Caco-2 (cell line): ENCODE results near the gene LRMDA. TPM values are rescaled to one million over a fixed set of nuclear protein-coding genes. Genes with fewer than 3 reads are reported as not detected.

ENCODE experiments used
- BruUV-seq: library from RNA; stranded (reverse); fragments of 400-500 nt; replicated peaks from 2 replicates; lab custom pipeline; 2021; lab: Mats Ljungman, UMichigan
- CTCF ChIA-PET: fragments of 300-600 bp; sonication (Branson Sonifier 250); formaldehyde crosslinking; loops from one replicate; lab custom pipeline; 2022; ENCODE audit warnings: antibody characterized with exemption; lab: Charles Lee
- POLR2A ChIA-PET: fragments of 300-600 bp; sonication (Branson Sonifier 250); formaldehyde crosslinking; loops from one replicate; lab custom pipeline; 2022; ENCODE audit warnings: antibody characterized with exemption; lab: Charles Lee
- DNase-seq, 2 experiments: peaks; one replicate each; pipeline versions ENCODE4 v3.0.0 to v3.0.0-alpha.2; 2020 to 2022
- H3K27me3 ChIP-seq: replicated peaks from 2 replicates; pipeline ENCODE4 v1.6.0; 2011; ENCODE audit warnings: low read length; ENCODE audit not compliant: control insufficient read depth, insufficient read depth
- H3K36me3 ChIP-seq: 2 replicates; pipeline ENCODE4 v1.5.1; 2011; ENCODE audit warnings: low read length; ENCODE audit not compliant: control insufficient read depth, insufficient read depth
- H3K4me1 ChIP-seq: fragments of 250-450 bp; sonication (Bioruptor Pico); 2 replicates; pipeline ENCODE4 v1.5.1; 2020; ENCODE audit warnings: mild to moderate bottlenecking
- H3K4me3 ChIP-seq: 2 replicates; pipeline ENCODE4 v1.5.1; 2011; ENCODE audit warnings: low read depth, mild to moderate bottlenecking, control low read depth, low read length
- H3K9me3 ChIP-seq: fragments of 250-450 bp; sonication (Bioruptor Pico); 2 replicates; pipeline ENCODE4 v1.5.1; 2020; ENCODE audit warnings: mild to moderate bottlenecking, moderate library complexity
- H3K27ac Mint-ChIP-seq: one replicate; pipeline ENCODE4 v1.8.0; 2022; ENCODE audit warnings: mixed read lengths; ENCODE audit not compliant: unreplicated experiment
- H3K27me3 Mint-ChIP-seq: one replicate; pipeline ENCODE4 v1.8.0; 2022; ENCODE audit warnings: mixed read lengths; ENCODE audit not compliant: insufficient read depth, unreplicated experiment
- H3K36me3 Mint-ChIP-seq: one replicate; pipeline ENCODE4 v1.8.0; 2022; ENCODE audit warnings: mild to moderate bottlenecking, mixed read lengths; ENCODE audit not compliant: insufficient read depth, unreplicated experiment
- H3K4me1 Mint-ChIP-seq: one replicate; pipeline ENCODE4 v1.8.0; 2022; ENCODE audit warnings: low read depth, mixed read lengths; ENCODE audit not compliant: unreplicated experiment
- H3K4me3 Mint-ChIP-seq: one replicate; pipeline ENCODE4 v1.8.0; 2022; ENCODE audit warnings: mild to moderate bottlenecking, moderate library complexity, mixed read lengths; ENCODE audit not compliant: unreplicated experiment
- H3K9me3 Mint-ChIP-seq: one replicate; pipeline ENCODE4 v1.8.0; 2022; ENCODE audit warnings: mixed read lengths; ENCODE audit not compliant: unreplicated experiment
- CTCF ChIP-seq, 2 experiments: fragments of 200-600 bp in 1 of 2; IDR thresholded peaks; 1 replicate in 1 of 2; 2 replicates in 1 of 2; pipeline versions ENCODE4 v1.5.1 to v1.8.0; 2011 to 2022; ENCODE audit warnings: antibody characterized with exemption in 1 of 2, control low read depth in 1 of 2, inconsistent platforms in 1 of 2, low read depth in 1 of 2, low read length in 1 of 2, mild to moderate bottlenecking in 1 of 2, moderate library complexity in 1 of 2; ENCODE audit not compliant: insufficient read depth in 1 of 2, severe bottlenecking in 1 of 2, unreplicated experiment in 1 of 2
- intact Hi-C: fragments of 100-400 bp; cut with micrococcal nuclease; formaldehyde crosslinking; loops from one replicate; pipeline ENCODE4 v1.10.0; 2022; ENCODE audit not compliant: unreplicated experiment
- total RNA-seq: library from RNA; stranded (reverse); gene quantifications from 2 replicates; pipeline ENCODE4 v1.2.3, GENCODE V29; 2022

Gene LRMDA
- total RNA-seq, 1 experiment from 2014 or later, result 18.5 TPM

- TF ChIP-seq CTCF (IDR thresholded peaks at IDR 0.05; ENCODE audit: insufficient read depth in 1 of 2, low read depth in 1 of 2, low read length in 1 of 2, severe bottlenecking in 1 of 2, unreplicated experiment in 1 of 2), result no peak
- no TSS peak for BruUV-seq
- peaks cover 30% of the 10 kb centered on the region for H3K4me1 Mint-ChIP-seq
- H3K27ac Mint-ChIP-seq, result peak overlapping the region; percentile 59
- POLR2A ChIA-PET, result interaction anchor here (0.6 kb wide), 1 partner anchor 183 kb away, joined by 15 read pairs; no protein-coding TSS in a partner anchor
- CTCF ChIA-PET, result no interaction called here
- Histone ChIP-seq H3K27me3 (no peaks in the 10 kb centered on the region), H3K4me3 (no peak overlapping the region), H3K9me3 (no peaks in the 10 kb centered on the region), H3K4me1 (no peaks in the 10 kb centered on the region), H3K36me3 (no peaks in the 10 kb centered on the region)
- no peaks in the 10 kb centered on the region for H3K9me3 Mint-ChIP-seq
- no peak overlapping the region for H3K4me3 Mint-ChIP-seq
- H3K36me3 Mint-ChIP-seq, result no peaks in the 10 kb centered on the region
- DNase-seq, result no peak
- intact Hi-C loops, result no loop called here
- H3K27me3 Mint-ChIP-seq, result no peaks in the 10 kb centered on the region
Observed at GRCh38 chr10:75613685-75614504, 182.5 kb downstream of the LRMDA start.

DNA sequence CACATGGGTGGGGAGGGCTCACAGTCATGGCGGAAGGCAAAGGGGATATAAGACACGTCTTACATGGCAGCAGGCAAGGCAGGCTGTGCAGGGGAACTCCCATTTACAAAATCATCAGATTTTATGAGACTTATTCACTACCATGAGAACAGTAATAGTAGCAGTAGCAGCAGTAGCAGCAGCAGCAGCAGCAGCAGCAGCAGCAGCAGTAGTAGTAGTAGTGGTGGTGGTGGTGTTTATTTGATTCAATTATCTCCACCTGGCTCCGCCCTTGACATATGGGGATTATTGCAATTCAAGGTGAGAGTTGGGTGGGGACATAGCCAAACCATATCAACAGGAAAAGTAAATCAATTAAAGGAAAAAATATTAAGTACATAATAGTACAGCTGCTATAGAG lies 184.7 kb downstream of the LRMDA start:
- intact Hi-C loops, result no loop called here
- Histone ChIP-seq H3K36me3 (no peaks in the 10 kb centered on the region), H3K4me3 (no peak overlapping the region), H3K9me3 (no peaks in the 10 kb centered on the region), H3K27me3 (no peaks in the 10 kb centered on the region), H3K4me1 (no peaks in the 10 kb centered on the region)
- CTCF ChIA-PET, result no interaction called here
- H3K36me3 Mint-ChIP-seq, result no peaks in the 10 kb centered on the region
- no peak overlapping the region for H3K4me3 Mint-ChIP-seq
- H3K27ac Mint-ChIP-seq, result no peak overlapping the region
- no peak for TF ChIP-seq CTCF (IDR thresholded peaks at IDR 0.05; ENCODE audit: insufficient read depth in 1 of 2, low read depth in 1 of 2, low read length in 1 of 2, severe bottlenecking in 1 of 2, unreplicated experiment in 1 of 2)
- BruUV-seq, result no TSS peak
- no peak for DNase-seq
- H3K27me3 Mint-ChIP-seq, result no peaks in the 10 kb centered on the region
- H3K9me3 Mint-ChIP-seq, result no peaks in the 10 kb centered on the region
- H3K4me1 Mint-ChIP-seq, result peaks cover 26% of the 10 kb centered on the region
- POLR2A ChIA-PET, result no interaction called here

DNA sequence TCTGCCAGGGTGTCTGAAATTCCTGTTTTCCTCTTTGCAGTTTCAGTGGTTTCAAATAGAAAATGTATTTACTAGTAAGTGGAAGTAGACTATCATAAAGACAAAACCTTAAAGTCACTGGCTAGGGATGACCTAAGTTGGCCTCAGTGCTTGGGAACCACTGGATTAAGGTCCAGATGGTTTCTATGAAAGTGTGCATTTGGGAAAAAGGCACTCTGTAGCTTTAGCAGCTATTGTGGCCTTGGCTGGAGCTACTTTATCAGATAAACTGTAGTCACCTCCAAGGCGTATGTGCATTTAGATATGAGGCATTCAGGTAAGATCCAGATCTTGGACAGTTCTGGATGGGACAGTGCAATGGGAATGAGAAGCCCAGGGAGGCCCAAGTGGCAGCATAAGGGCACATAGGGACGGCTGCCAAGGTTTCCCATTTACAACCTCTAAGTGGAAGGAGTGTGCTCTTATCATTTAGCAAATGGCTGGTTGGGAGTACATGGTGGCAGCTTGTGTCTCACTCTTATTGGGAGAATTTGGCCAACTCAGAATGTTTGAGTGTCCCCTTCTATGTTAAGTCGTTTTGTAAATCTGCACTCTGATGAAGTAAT lies 185.6 kb downstream of the LRMDA start:
- ChIA-PET POLR2A (interaction anchor here (0.6 kb wide), 1 partner anchor 212 kb away, joined by 3 read pairs; no protein-coding TSS in a partner anchor), CTCF (no interaction called here)
- no peak overlapping the region for H3K4me3 ChIP-seq
- no peak for DNase-seq
- Mint-ChIP-seq H3K4me1 (peaks cover 17% of the 10 kb centered on the region), H3K4me3 (no peak overlapping the region), H3K36me3 (no peaks in the 10 kb centered on the region), H3K9me3 (no peaks in the 10 kb centered on the region), H3K27ac (no peak overlapping the region), H3K27me3 (no peaks in the 10 kb centered on the region)
- H3K27me3 ChIP-seq, result no peaks in the 10 kb centered on the region
- no TSS peak for BruUV-seq
- H3K9me3 ChIP-seq, result no peaks in the 10 kb centered on the region
- intact Hi-C loops, result no loop called here
- H3K4me1 ChIP-seq, result no peaks in the 10 kb centered on the region
- no peak for TF ChIP-seq CTCF (IDR thresholded peaks at IDR 0.05; ENCODE audit: insufficient read depth in 1 of 2, low read depth in 1 of 2, low read length in 1 of 2, severe bottlenecking in 1 of 2, unreplicated experiment in 1 of 2)
- H3K36me3 ChIP-seq, result no peaks in the 10 kb centered on the region
